ENCODE data around the gene BPIFB6.

DNA sequence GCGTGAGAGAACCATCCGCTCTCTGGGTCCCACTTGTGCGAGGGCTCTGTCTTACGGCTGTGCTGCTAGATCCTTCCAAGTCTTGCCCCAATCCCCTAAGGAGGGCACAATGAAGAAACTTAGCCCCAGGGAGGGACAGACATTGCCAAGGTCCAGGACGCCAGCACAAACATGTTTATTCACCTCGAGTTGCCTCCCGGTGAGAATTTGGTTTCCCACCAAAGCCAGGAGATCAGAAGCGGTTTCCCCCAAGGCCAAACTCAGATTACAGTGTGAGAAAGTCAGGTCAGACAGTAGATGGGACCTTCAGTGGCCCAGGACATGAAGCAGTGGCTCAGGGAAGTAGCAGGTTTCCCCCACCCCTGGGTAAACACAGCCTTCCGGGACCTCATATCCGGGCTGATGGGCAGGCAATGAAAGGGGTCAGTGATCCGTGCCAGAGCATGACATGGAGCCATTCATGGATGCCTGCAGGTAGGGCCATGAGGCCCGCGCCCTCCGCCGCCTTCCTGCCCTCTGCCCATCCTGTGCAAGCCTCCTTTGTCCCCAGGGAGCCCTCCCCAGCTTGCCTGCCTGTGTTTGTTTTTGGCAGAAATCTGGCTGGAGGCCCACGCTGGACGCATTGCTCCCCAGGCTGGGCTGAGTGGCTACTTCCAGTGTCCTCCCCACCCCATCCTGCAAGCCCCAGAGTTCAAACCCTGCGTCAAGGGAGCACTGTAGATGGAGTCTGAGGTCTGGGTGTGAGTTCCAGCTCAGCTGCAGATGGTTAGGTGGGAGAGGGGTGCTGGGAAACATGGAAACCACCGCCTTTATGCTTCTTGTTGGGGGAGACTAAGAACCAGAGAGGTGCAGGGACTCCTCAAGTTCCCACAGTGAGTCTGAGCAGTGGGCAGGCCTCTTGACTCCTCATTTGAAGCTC lies 22.0 kb upstream of the BPIFB6 start:
- TF ChIP-seq ZBTB33 (IDR thresholded peaks at IDR 0.05) = no peak
- TF ChIP-seq, protein P1, sequence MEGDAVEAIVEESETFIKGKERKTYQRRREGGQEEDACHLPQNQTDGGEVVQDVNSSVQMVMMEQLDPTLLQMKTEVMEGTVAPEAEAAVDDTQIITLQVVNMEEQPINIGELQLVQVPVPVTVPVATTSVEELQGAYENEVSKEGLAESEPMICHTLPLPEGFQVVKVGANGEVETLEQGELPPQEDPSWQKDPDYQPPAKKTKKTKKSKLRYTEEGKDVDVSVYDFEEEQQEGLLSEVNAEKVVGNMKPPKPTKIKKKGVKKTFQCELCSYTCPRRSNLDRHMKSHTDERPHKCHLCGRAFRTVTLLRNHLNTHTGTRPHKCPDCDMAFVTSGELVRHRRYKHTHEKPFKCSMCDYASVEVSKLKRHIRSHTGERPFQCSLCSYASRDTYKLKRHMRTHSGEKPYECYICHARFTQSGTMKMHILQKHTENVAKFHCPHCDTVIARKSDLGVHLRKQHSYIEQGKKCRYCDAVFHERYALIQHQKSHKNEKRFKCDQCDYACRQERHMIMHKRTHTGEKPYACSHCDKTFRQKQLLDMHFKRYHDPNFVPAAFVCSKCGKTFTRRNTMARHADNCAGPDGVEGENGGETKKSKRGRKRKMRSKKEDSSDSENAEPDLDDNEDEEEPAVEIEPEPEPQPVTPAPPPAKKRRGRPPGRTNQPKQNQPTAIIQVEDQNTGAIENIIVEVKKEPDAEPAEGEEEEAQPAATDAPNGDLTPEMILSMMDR (IDR thresholded peaks at IDR 0.05; ENCODE audit: low read depth, low read length, missing input control) = no peak
- TF ChIP-seq, protein P2, sequence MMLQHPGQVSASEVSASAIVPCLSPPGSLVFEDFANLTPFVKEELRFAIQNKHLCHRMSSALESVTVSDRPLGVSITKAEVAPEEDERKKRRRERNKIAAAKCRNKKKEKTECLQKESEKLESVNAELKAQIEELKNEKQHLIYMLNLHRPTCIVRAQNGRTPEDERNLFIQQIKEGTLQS (IDR thresholded peaks at IDR 0.05) = no peak
- no peak for TF ChIP-seq SP1 (IDR thresholded peaks at IDR 0.05)
- no peak for TF ChIP-seq REST (IDR thresholded peaks at IDR 0.05)
- TF ChIP-seq, protein P3, sequence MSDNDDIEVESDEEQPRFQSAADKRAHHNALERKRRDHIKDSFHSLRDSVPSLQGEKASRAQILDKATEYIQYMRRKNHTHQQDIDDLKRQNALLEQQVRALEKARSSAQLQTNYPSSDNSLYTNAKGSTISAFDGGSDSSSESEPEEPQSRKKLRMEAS (IDR thresholded peaks at IDR 0.05) = no peak
- TF ChIP-seq GABPA (IDR thresholded peaks at IDR 0.05 in 1 of 2, conservative IDR thresholded peaks at IDR 0.05 in 1 of 2) = no peak
- TF ChIP-seq TAF1 (conservative IDR thresholded peaks at IDR 0.05) = no peak
- TF ChIP-seq YY1 (IDR thresholded peaks at IDR 0.05) = no peak
